H9 (cell line): ENCODE results near the gene UBR2. TPM values are rescaled to one million over a fixed set of nuclear protein-coding genes. Genes with fewer than 3 reads are reported as not detected.

Experiments
- DNase-seq: peaks from one replicate; pipeline ENCODE4 v3.0.0-alpha.2; 2017
- H2AFZ ChIP-seq: one replicate; pipeline ENCODE4 v1.6.1; 2013; ENCODE audit warnings: mild to moderate bottlenecking, low read length, control low read depth, moderate library complexity
- H2AK5ac ChIP-seq: 2 replicates; pipeline ENCODE4 v1.6.1; 2013; ENCODE audit warnings: low read length, control low read depth, mixed read lengths; ENCODE audit not compliant: insufficient read length
- H2BK120ac ChIP-seq: one replicate; pipeline ENCODE4 v1.6.1; 2013; ENCODE audit warnings: low read depth, mild to moderate bottlenecking, low read length, control low read depth, inconsistent platforms; ENCODE audit not compliant: poor library complexity, severe bottlenecking
- H2BK12ac ChIP-seq: 2 replicates; pipeline ENCODE4 v1.6.1; 2013; ENCODE audit warnings: low read length, control low read depth, mixed read lengths, low read depth; ENCODE audit not compliant: insufficient read length
- H2BK15ac ChIP-seq: 2 replicates; pipeline ENCODE4 v1.6.1; 2013; ENCODE audit warnings: low read depth, low read length, control low read depth
- H2BK20ac ChIP-seq: one replicate; pipeline ENCODE4 v1.6.1; 2013; ENCODE audit warnings: low read depth, mild to moderate bottlenecking, low read length, control low read depth, inconsistent platforms; ENCODE audit not compliant: poor library complexity, severe bottlenecking
- H2BK5ac ChIP-seq: 2 replicates; pipeline ENCODE4 v1.6.1; 2013; ENCODE audit warnings: low read length, control low read depth, mixed read lengths; ENCODE audit not compliant: insufficient read length
- H3K14ac ChIP-seq: 2 replicates; pipeline ENCODE4 v1.6.1; 2013; ENCODE audit warnings: low read length, control low read depth; ENCODE audit not compliant: insufficient read depth
- H3K18ac ChIP-seq: 2 replicates; pipeline ENCODE4 v1.6.1; 2013; ENCODE audit warnings: low read depth, mild to moderate bottlenecking, mixed read lengths, low read length, control low read depth; ENCODE audit not compliant: insufficient read length
- H3K23ac ChIP-seq: 2 replicates; pipeline ENCODE4 v1.6.1; 2013; ENCODE audit warnings: low read length, control low read depth, mixed read lengths, low read depth; ENCODE audit not compliant: insufficient read length
- H3K23me2 ChIP-seq: 2 replicates; pipeline ENCODE4 v1.6.1; 2013; ENCODE audit warnings: low read depth, mild to moderate bottlenecking, mixed read lengths, low read length, control low read depth; ENCODE audit not compliant: insufficient read length, poor library complexity, severe bottlenecking
- H3K27ac ChIP-seq: 2 replicates; pipeline ENCODE4 v1.5.1; 2013; ENCODE audit warnings: low read length, control low read depth, mixed read lengths, low read depth; ENCODE audit not compliant: insufficient read length
- H3K27me3 ChIP-seq: 2 replicates; pipeline ENCODE4 v1.6.1; 2013; ENCODE audit warnings: low read length, control low read depth, inconsistent platforms; ENCODE audit not compliant: insufficient read depth
- H3K4ac ChIP-seq: 2 replicates; pipeline ENCODE4 v1.6.1; 2013; ENCODE audit warnings: low read depth, mild to moderate bottlenecking, control low read depth, inconsistent platforms, low read length, moderate library complexity
- H3K4me1 ChIP-seq: 2 replicates; pipeline ENCODE4 v1.6.1; 2013; ENCODE audit warnings: low read length, control low read depth, inconsistent platforms; ENCODE audit not compliant: insufficient read depth
- H3K4me2 ChIP-seq: 2 replicates; pipeline ENCODE4 v1.6.1; 2013; ENCODE audit warnings: low read length, control low read depth, mixed read lengths; ENCODE audit not compliant: insufficient read length, insufficient read depth
- H3K56ac ChIP-seq: 2 replicates; pipeline ENCODE4 v1.6.1; 2013; ENCODE audit warnings: low read depth, mild to moderate bottlenecking, mixed read lengths, low read length, control low read depth; ENCODE audit not compliant: insufficient read length
- H3K79me1 ChIP-seq: 2 replicates; pipeline ENCODE4 v1.6.1; 2013; ENCODE audit warnings: low read depth, mild to moderate bottlenecking, moderate library complexity, low read length, control low read depth, inconsistent platforms; ENCODE audit not compliant: insufficient read depth, poor library complexity, severe bottlenecking
- H3K79me2 ChIP-seq: 2 replicates; pipeline ENCODE4 v1.6.1; 2013; ENCODE audit warnings: low read length, control low read depth, inconsistent platforms; ENCODE audit not compliant: insufficient read depth
- H3K9ac ChIP-seq: 2 replicates; pipeline ENCODE4 v1.6.1; 2013; ENCODE audit warnings: low read length, control low read depth, mixed read lengths; ENCODE audit not compliant: insufficient read length; ENCODE audit errors: extremely low read depth
- H3K9me3 ChIP-seq: one replicate; pipeline ENCODE4 v1.6.1; 2013; ENCODE audit warnings: low read depth, low read length, inconsistent platforms; ENCODE audit not compliant: control insufficient read depth
- H3T11ph ChIP-seq: one replicate; pipeline ENCODE4 v1.6.1; 2013; ENCODE audit warnings: mild to moderate bottlenecking, low read length, control low read depth, inconsistent platforms
- H4K20me1 ChIP-seq: one replicate; pipeline ENCODE4 v1.6.1; 2013; ENCODE audit not compliant: control insufficient read depth, insufficient read length, insufficient read depth
- H4K5ac ChIP-seq: 2 replicates; pipeline ENCODE4 v1.6.1; 2013; ENCODE audit warnings: low read depth, mild to moderate bottlenecking, mixed read lengths, low read length, control low read depth; ENCODE audit not compliant: insufficient read length
- H4K8ac ChIP-seq: replicated peaks from 2 replicates; pipeline ENCODE4 v1.6.1; 2013; ENCODE audit warnings: low read length, control low read depth, mixed read lengths, low read depth; ENCODE audit not compliant: insufficient read length
- H4K91ac ChIP-seq: 2 replicates; pipeline ENCODE4 v1.6.1; 2013; ENCODE audit warnings: low read depth, mild to moderate bottlenecking, moderate library complexity, mixed read lengths, low read length, control low read depth; ENCODE audit not compliant: insufficient read length
- H3K27ac Mint-ChIP-seq, 3 experiments: 2 replicates in 2 of 3; 3 replicates in 1 of 3; pipeline ENCODE4 v1.8.0; 2020 to 2021; ENCODE audit warnings: mixed read lengths in 3 of 3, mild to moderate bottlenecking in 1 of 3, moderate library complexity in 1 of 3
- H3K27me3 Mint-ChIP-seq: 2 replicates; pipeline ENCODE4 v1.8.0; 2021; ENCODE audit warnings: low read depth, mild to moderate bottlenecking, moderate library complexity, mixed read lengths
- H3K36me3 Mint-ChIP-seq, 3 experiments: 2 replicates in 2 of 3; 3 replicates in 1 of 3; pipeline ENCODE4 v1.8.0; 2020 to 2021; ENCODE audit warnings: low read depth in 3 of 3, mixed read lengths in 3 of 3; ENCODE audit not compliant: insufficient read depth in 1 of 3
- H3K4me1 Mint-ChIP-seq, 2 experiments: 2 replicates each; pipeline ENCODE4 v1.8.0; 2020; ENCODE audit warnings: mixed read lengths in 2 of 2
- H3K4me3 Mint-ChIP-seq, 2 experiments: 2 replicates in 1 of 2; 3 replicates in 1 of 2; pipeline ENCODE4 v1.8.0; 2020 to 2021; ENCODE audit warnings: mild to moderate bottlenecking in 2 of 2, mixed read lengths in 2 of 2, moderate library complexity in 1 of 2
- H3K9me3 Mint-ChIP-seq, 2 experiments: 2 replicates in 1 of 2; 3 replicates in 1 of 2; pipeline ENCODE4 v1.8.0; 2020; ENCODE audit warnings: mild to moderate bottlenecking in 2 of 2, mixed read lengths in 2 of 2, moderate library complexity in 1 of 2
- CTCF ChIP-seq: fragments of 200-600 bp; sonication (generic); conservative IDR thresholded peaks from 3 replicates; pipeline ENCODE4 v1.8.0; 2021; ENCODE audit warnings: antibody characterized with exemption, mild to moderate bottlenecking
- WGBS: extraction: QIAGEN DNeasy Blood & Tissue Kit; methylation state at CpG from one replicate; pipeline ENCODE4 v1.1.7; 2013; ENCODE audit warnings: missing lambda C conversion rate, low lambda C conversion rate, mixed read lengths; ENCODE audit not compliant: insufficient read length; ENCODE audit errors: extremely low coverage; 5-methylcytosine and 5-hydroxymethylcytosine counted together
- total RNA-seq: library from RNA; stranded (reverse); gene quantifications from 2 replicates; pipeline ENCODE4 v1.2.1, GENCODE V29; 2021

UBR2 gene
- total RNA-seq, 1 experiment from 2014 or later: 18.7 TPM

DNA sequence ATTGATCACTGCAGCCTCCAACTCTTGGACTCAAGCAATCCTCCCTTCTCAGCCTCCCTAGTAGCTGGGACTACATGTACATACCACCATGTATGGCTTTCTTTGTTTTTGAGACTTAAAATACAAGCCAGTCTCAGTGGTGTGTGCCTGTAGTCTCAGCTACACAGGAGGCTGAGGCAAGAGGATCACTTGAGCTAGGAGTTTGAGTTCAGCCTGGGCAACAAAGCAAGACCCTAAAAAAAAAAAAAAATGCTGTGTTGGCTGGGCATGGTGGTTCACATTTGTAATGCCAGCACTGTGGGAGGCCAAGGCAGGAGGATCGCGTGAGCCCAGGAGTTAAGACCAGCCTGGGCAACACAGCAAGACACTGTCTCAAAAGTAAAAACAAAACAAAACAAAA, 51.7 kb downstream of the UBR2 start:
- no peak overlapping the region for H3K4ac ChIP-seq
- H4K91ac ChIP-seq: no peak overlapping the region
- H3K27me3 Mint-ChIP-seq: no peaks in the 10 kb centered on the region

More for the DNA sequence above, 51.7 kb downstream of the UBR2 start:
- no peak overlapping the region for H4K5ac ChIP-seq
- H3K23ac ChIP-seq: no peak overlapping the region
- no peak overlapping the region for H3K27ac ChIP-seq
- DNase-seq: no peak
- no peak overlapping the region for H3K56ac ChIP-seq
- H2AK5ac ChIP-seq: no peak overlapping the region
- H2BK20ac ChIP-seq: no peak overlapping the region
- peaks cover 3% of the 10 kb centered on the region; the same call in 1 of the 2 replicates for H3K4me1 ChIP-seq
- no peak overlapping the region for H4K8ac ChIP-seq
- H3K14ac ChIP-seq: no peak overlapping the region
- no peaks in the 10 kb centered on the region for H3K23me2 ChIP-seq
- no CpG with 5 or more reads among the region's 2 CpGs for WGBS
- H3K79me1 ChIP-seq: no peaks in the 10 kb centered on the region
- no peaks in the 10 kb centered on the region for H3K27me3 ChIP-seq
- no peak overlapping the region for H3K4me2 ChIP-seq
- no peak for TF ChIP-seq CTCF
- H2BK15ac ChIP-seq: no peak overlapping the region
- no peak overlapping the region for H3K27ac Mint-ChIP-seq
- H3K36me3 Mint-ChIP-seq: peaks cover 0 to 27% (median 7%) of the 10 kb centered on the region in 3 experiments; a peak in 5 of 7 replicates
- H3K4me1 Mint-ChIP-seq: peaks cover 13% of the 10 kb centered on the region in 2 experiments
- no peak overlapping the region for H2AFZ ChIP-seq
- no peaks in the 10 kb centered on the region for H3K9me3 ChIP-seq
- no peak overlapping the region for H3K18ac ChIP-seq
- no peak overlapping the region for H2BK120ac ChIP-seq
- H2BK12ac ChIP-seq: no peak overlapping the region
- no peaks in the 10 kb centered on the region for H3K79me2 ChIP-seq
- H4K20me1 ChIP-seq: no peaks in the 10 kb centered on the region
- no peak overlapping the region for H2BK5ac ChIP-seq
- H3K9me3 Mint-ChIP-seq: no peaks in the 10 kb centered on the region
- H3K9ac ChIP-seq: no peak overlapping the region
- no peak overlapping the region for H3K4me3 Mint-ChIP-seq
- no peak overlapping the region for H3T11ph ChIP-seq
